Stimulated activated CD4-positive, alpha-beta T cell treated with anti-CD3 and anti-CD28 coated beads, Interleukin-15, amount 100 ng/mL, for 24 hours (primary cell): ENCODE measurements around the gene HSD17B7.

ENCODE experiments used
- DNase-seq: peaks from one replicate; pipeline ENCODE4 v3.0.0-alpha.2; 2020

HSD17B7 gene

DNA sequence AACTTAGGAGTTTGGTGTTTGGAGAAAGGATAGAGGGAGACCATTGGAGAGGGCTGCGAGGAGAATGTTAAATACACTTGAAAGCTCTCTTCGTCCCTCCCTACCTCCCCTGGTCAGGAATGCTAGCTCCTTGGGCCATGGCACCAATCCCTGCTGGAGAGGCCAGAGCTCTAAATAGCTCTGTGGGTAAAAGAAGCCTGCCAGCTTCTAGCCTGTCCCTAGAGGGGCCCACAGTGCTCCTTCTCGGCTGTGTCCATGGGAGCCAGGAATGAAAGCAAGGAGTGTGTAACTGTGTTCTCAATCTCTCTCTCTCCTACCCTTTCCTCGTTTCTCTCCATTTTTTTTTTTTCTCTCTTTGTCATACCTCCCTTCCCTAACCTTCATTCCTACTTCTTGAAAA is 70.6 kb downstream of the HSD17B7 start, which contains the start of gene CCDC190:
CCDC190 (minus strand) TSS at position 75 of the 400 bp plus-strand sequence. CDS start 1,529 bp downstream, outside the sequence.
- DNase-seq, result no peak

DNA sequence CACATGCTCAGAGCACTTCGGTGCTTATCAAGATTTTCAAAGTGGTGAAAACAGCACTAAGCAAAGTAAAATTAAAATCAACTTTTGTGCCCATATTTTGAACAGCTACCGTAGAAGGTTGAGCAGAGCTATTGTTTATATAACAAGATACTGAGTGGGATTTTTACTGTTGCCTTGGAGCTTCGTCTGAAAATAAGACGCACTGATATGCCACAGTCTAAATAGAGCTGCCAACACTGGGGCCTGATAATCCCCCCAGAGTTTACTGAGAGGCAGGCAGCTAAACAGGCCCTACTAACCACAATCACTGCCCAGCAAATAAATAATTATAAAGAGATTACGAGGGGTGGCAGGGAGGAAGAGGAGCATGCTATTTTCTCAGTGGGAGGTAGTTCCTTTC is 71.1 kb downstream of the HSD17B7 start:
- DNase-seq, result no peak
